Esophagus muscularis mucosa (tissue), 4 donors: ENCODE measurements around the gene PPHLN1.

ENCODE experiments used
- EP300 ChIP-seq: sonication (generic); formaldehyde crosslinking; IDR thresholded peaks from one replicate; pipeline ENCODE4 v1.6.1; 2017; ENCODE audit warnings: antibody characterized with exemption
- POLR2A ChIP-seq: fragments of 450-650 bp; IDR thresholded peaks from one replicate; pipeline ENCODE4 v1.6.1; 2017; ENCODE audit warnings: antibody characterized with exemption, moderate library complexity, mild to moderate bottlenecking, low read depth
- POLR2AphosphoS5 ChIP-seq, 2 donors: sonication (generic); formaldehyde crosslinking; IDR thresholded peaks; one replicate each; pipeline ENCODE4 v1.6.1; 2017; ENCODE audit warnings: antibody characterized with exemption in 2 of 2
- TF ChIP-seq, protein P1 (sequence below), 3 experiments: fragments of 200-600 bp in 2 of 3; fragments of 450-650 bp in 1 of 3; sonication (generic) in 2 of 3; IDR thresholded peaks; one replicate each; pipeline ENCODE4 v1.5.1; 2017 to 2019; ENCODE audit warnings: antibody characterized with exemption in 3 of 3, mild to moderate bottlenecking in 2 of 3, moderate library complexity in 1 of 3

- no peak for TF ChIP-seq POLR2A
- TF ChIP-seq, protein P1, sequence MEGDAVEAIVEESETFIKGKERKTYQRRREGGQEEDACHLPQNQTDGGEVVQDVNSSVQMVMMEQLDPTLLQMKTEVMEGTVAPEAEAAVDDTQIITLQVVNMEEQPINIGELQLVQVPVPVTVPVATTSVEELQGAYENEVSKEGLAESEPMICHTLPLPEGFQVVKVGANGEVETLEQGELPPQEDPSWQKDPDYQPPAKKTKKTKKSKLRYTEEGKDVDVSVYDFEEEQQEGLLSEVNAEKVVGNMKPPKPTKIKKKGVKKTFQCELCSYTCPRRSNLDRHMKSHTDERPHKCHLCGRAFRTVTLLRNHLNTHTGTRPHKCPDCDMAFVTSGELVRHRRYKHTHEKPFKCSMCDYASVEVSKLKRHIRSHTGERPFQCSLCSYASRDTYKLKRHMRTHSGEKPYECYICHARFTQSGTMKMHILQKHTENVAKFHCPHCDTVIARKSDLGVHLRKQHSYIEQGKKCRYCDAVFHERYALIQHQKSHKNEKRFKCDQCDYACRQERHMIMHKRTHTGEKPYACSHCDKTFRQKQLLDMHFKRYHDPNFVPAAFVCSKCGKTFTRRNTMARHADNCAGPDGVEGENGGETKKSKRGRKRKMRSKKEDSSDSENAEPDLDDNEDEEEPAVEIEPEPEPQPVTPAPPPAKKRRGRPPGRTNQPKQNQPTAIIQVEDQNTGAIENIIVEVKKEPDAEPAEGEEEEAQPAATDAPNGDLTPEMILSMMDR (IDR thresholded peaks at IDR 0.05) = no peak
- TF ChIP-seq POLR2AphosphoS5 (IDR thresholded peaks at IDR 0.05) = no peak
- TF ChIP-seq EP300 = no peak
These were observed 19.7 kb upstream of the PPHLN1 start for GRCh38 chr12:42306297-42306696.
